Fibroblast of mammary gland (primary cell): ENCODE measurements around the gene MRC1.
"Not testable (repeated sequence)": the region's sequence is repeated elsewhere in the genome, so short reads cannot be mapped to it uniquely, and the experiment has no call there.

Source experiments
- DNase-seq: peaks from one replicate; pipeline ENCODE4 v3.0.0-alpha.2; 2010; ENCODE audit warnings: low read depth
- H3K4me3 ChIP-seq: 2 replicates; pipeline ENCODE4 v1.5.1; 2011; ENCODE audit warnings: low read depth, mild to moderate bottlenecking, low read length, moderate library complexity; ENCODE audit not compliant: control insufficient read depth
- CTCF ChIP-seq: conservative IDR thresholded peaks from 2 replicates; pipeline ENCODE4 v1.5.1; 2011; ENCODE audit warnings: low read depth, low read length, inconsistent platforms; ENCODE audit not compliant: control insufficient read depth, insufficient read depth

The MRC1 gene

DNA sequence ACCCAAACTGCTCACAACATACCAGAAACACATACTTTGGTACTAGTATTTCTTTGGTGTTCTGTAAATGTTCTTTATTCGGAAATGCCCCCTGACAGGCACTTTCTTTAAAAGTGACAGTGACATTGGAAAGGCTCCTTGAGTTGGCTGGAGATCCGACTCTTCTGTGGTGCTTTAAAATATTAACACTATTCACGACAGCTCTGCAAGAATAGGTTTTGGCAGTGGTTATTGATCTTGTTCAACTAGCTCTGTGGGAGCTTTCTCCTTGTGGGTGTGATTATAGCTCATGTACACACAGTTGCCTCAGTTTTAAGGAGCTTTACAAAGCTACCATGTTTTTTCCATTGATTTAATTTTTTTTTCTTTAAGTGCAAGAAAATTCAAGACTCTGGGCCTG lies 112.2 kb downstream of the MRC1 start:
- TF ChIP-seq CTCF = no peak
- H3K4me3 ChIP-seq = no peak overlapping the region
- no peak for DNase-seq

GRCh38 chr10:17923728-17924127 lies 114.6 kb downstream of the MRC1 start:
- peak; percentile 96 for DNase-seq
- no peak overlapping the region for H3K4me3 ChIP-seq
- TF ChIP-seq CTCF = no peak

GRCh38 chr10:17943033-17943745 lies 134.0 kb downstream of the MRC1 start:
- H3K4me3 ChIP-seq = no peak overlapping the region
- TF ChIP-seq CTCF = no peak
- DNase-seq = no peak

DNA sequence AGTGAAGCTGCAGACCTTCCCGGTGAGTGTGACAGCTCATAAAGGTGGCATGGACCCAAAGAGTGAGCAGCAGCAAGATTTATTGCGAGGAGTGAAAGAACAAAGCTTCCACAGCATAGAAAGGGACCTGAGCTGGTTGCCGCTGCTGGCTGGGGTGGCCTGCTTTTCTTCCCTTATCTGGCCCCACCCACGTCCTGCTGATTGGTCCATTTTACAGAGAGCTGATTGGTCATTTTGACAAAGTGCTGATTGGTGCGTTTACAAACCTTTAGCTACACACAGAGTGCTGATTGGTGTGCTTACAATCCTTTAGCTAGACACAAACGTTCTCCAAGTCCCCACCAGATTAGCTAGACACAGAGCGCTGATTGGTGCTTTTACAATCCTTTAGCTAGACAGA lies 141.1 kb downstream of the MRC1 start:
- not testable (repeated sequence) for DNase-seq, H3K4me3 ChIP-seq

GRCh38 chr10:17950726-17951125 lies 141.6 kb downstream of the MRC1 start:
- no peak for TF ChIP-seq CTCF
- H3K4me3 ChIP-seq = no peak overlapping the region

GRCh38 chr10:17951868-17952371 lies 142.8 kb downstream of the MRC1 start, which contains the start of gene SLC39A12:
SLC39A12 (plus strand) TSS chr10:17951918; CDS start chr10:17953277, 1,359 bp downstream.
- peak; percentile 86 for DNase-seq

More at GRCh38 chr10:17950726-17951125, 141.6 kb downstream of the MRC1 start:
- no peak for DNase-seq

DNA sequence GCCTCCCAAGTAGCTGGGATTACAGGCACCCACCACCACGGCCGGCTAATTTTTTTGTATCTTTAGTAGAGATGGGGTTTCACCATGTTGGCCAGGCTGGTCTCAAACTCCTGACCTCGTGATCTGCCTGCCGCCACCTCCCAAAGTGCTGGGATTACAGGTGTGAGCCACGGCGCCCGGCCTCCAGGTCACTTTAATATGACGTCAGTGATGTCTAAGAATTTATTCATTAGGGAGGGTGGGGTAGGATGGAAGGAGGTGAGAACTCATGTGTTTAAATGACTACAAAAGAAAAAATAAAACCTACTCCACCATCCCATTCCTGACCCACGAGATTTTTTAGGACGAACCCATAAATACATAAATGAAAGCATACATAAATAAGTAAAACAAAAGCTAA lies 145.2 kb downstream of the MRC1 start:
- not testable (repeated sequence) for H3K4me3 ChIP-seq, DNase-seq

More at GRCh38 chr10:17951868-17952371, 142.8 kb downstream of the MRC1 start, which contains the start of gene SLC39A12:
- H3K4me3 ChIP-seq = no peak within 1 kb of the TSS
- TF ChIP-seq CTCF = no peak

DNA sequence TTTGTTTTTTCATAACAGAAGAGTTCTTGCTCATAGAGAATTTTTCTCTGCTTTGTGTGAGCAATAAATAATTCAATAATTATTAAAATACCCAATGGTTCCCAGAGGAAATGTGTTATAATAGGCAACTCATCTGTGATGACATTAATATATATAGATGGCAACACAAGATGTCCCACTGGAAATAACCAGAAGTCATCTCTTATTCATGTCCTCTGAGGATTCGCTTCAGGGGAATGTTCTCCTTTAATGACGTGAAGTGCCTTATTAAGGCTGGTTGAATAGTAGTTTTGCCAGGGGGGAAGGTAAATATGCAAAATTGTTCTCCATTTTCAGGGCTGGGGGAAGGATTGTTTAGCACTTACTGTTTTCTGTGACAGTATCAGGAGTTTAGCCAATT lies 145.7 kb downstream of the MRC1 start:
- H3K4me3 ChIP-seq = no peak overlapping the region
- peak; percentile 73 for DNase-seq
- TF ChIP-seq CTCF = no peak
